Pancreas (tissue), 10 donors: ENCODE data around the gene PIK3AP1. TPM values are rescaled to one million over a fixed set of nuclear protein-coding genes. Genes with fewer than 3 reads are reported as not detected.
A peak's percentile ranks its signal among the peaks of the same experiment; 100 is the strongest.

Experiments
- ATAC-seq, 4 donors: fragments of 200-7000 bp; cut with Tn5 transposase; one replicate each; pipeline versions ENCODE4 v1.8.0 to v1.9.1; 2020; ENCODE audit warnings: mild to moderate bottlenecking in 4 of 4, moderate library complexity in 4 of 4
- DNase-seq, 6 donors: peaks; one replicate each; pipeline ENCODE4 v3.0.0-alpha.2; 2020
- FAIRE-seq: peaks from 2 replicates; lab custom pipeline; 2012; peaks lifted over from hg19 to GRCh38; lab: Jason Lieb, UNC
- H3K27ac ChIP-seq, 4 donors: fragments of 200-600 bp; sonication (generic); 1 replicate in 3 of 4; 2 replicates in 1 of 4; pipeline versions ENCODE4 v1.5.0 to v1.8.0; 2020
- H3K27me3 ChIP-seq, 4 donors: fragments of 200-600 bp; one replicate each; pipeline ENCODE4 v1.8.0; 2021
- H3K36me3 ChIP-seq, 3 donors: fragments of 200-600 bp; sonication (generic) in 1 of 3; one replicate each; pipeline versions ENCODE4 v1.5.0 to v1.8.0; 2020 to 2021
- H3K4me1 ChIP-seq, 3 donors: fragments of 200-600 bp; one replicate each; pipeline ENCODE4 v1.8.0; 2021
- H3K4me3 ChIP-seq, 4 donors: fragments of 200-600 bp; sonication (generic) in 2 of 4; one replicate each; pipeline versions ENCODE4 v1.5.0 to v1.8.0; 2020 to 2021
- H3K9me3 ChIP-seq, 4 donors: fragments of 200-600 bp; one replicate each; pipeline ENCODE4 v1.8.0; 2021
- WGBS, 2 donors: extraction: QIAGEN DNeasy Blood & Tissue Kit; methylation state at CpG; one replicate each; pipeline ENCODE4 v1.1.7; 2013; 5-methylcytosine and 5-hydroxymethylcytosine counted together
- intact Hi-C, 3 donors: fragments of 100-400 bp; cut with DNase I; formaldehyde crosslinking; loops; one replicate each; pipeline versions ENCODE4 v1.11.1 to v1.14.2; 2022
- polyA plus RNA-seq, 2 donors: library from polyadenylated mRNA; stranded (reverse); fragments of 200-250 nt; gene quantifications; one replicate each; pipeline ENCODE4 v1.2.3, GENCODE V29; 2013
- total RNA-seq, 6 donors: library from RNA; stranded (reverse); fragmentation: NEBNext Ultra II Directional in 4 of 6; extraction: Animal tissue kit (Norgen Biotek cat#: 25700) in 4 of 6; gene quantifications; one replicate each; pipeline versions ENCODE4 v1.2.1 to v1.2.4, GENCODE V29; 2021 to 2023
- TF ChIP-seq, protein P1 (sequence below), 4 donors: fragments of 200-600 bp; sonication (generic) in 3 of 4; IDR thresholded peaks; one replicate each; pipeline versions ENCODE4 v1.5.0 to v1.8.0; 2021; ENCODE audit warnings: antibody characterized with exemption in 4 of 4
- donor health status: healthy with polysubstance abuse.
- donor health status: DM: no; HTN: no; CAD: no; lungs with moderate emphysema.
- donor health status: DM: no; HTN: no; CAD: no.
- donor health status: control.
- donor health status: control.
- donor health status: Bipolar disorder and iron deficiency.
- donor health status: DM: yes; HTN: yes; CAD: no.
- donor health status: DM: no; HTN: no; CAD: no.
- donor health status: DM: no; HTN: no; CAD: no.
- donor health status: DM: yes; HTN: yes; CAD: no.

PIK3AP1 gene
- total and polyA plus RNA-seq, 8 donors = 15.0 to 71.0 (median 28.2) TPM

DNA sequence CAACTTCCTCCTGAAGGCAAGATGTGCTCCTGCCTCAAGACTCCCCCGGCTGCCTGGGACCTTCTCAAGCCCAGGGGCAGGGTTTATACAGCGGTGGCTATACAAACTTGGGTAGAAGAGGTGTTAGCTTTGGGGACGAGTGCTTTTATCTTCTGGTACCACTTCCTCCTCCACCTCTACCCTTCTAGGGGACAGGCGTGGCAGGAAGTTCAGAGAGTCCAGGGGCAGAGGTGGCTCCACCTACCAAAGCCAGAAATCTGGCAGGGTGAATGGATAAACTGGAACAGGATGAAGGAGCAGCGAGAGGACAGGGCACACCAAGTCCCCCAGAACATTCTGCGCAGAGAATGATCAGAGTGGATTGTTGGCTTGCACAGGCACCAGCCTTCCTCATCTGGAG is 109.5 kb downstream of the PIK3AP1 start:
- no peak for DNase-seq
- Histone ChIP-seq H3K9me3 (no peaks in the 10 kb centered on the region), H3K4me1 (no peaks in the 10 kb centered on the region), H3K36me3 (peaks cover 0 to 30% (median 0%) of the 10 kb centered on the region in 3 donors), H3K4me3 (no peak overlapping the region), H3K27ac (no peak overlapping the region), H3K27me3 (no peaks in the 10 kb centered on the region)
- TF ChIP-seq, protein P1, sequence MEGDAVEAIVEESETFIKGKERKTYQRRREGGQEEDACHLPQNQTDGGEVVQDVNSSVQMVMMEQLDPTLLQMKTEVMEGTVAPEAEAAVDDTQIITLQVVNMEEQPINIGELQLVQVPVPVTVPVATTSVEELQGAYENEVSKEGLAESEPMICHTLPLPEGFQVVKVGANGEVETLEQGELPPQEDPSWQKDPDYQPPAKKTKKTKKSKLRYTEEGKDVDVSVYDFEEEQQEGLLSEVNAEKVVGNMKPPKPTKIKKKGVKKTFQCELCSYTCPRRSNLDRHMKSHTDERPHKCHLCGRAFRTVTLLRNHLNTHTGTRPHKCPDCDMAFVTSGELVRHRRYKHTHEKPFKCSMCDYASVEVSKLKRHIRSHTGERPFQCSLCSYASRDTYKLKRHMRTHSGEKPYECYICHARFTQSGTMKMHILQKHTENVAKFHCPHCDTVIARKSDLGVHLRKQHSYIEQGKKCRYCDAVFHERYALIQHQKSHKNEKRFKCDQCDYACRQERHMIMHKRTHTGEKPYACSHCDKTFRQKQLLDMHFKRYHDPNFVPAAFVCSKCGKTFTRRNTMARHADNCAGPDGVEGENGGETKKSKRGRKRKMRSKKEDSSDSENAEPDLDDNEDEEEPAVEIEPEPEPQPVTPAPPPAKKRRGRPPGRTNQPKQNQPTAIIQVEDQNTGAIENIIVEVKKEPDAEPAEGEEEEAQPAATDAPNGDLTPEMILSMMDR (IDR thresholded peaks at IDR 0.05) = no peak
- 85 to 90% methylated on average over 6 of the region's 6 CpGs for WGBS, 2 donors
- peak in 1 of 4 donors; percentile 51 for ATAC-seq
- intact Hi-C loops = no loop called here
- FAIRE-seq = no peak

GRCh38 chr10:96609510-96609909 is 110.8 kb downstream of the PIK3AP1 start:
- FAIRE-seq (no peak), DNase-seq (no peak), ATAC-seq (no peak)
- no peak overlapping the region for H3K27ac ChIP-seq
- TF ChIP-seq, protein P1 (IDR thresholded peaks at IDR 0.05) = no peak
- intact Hi-C loops = no loop called here
- H3K36me3 ChIP-seq = peaks cover 0 to 24% (median 0%) of the 10 kb centered on the region in 3 donors
- no peaks in the 10 kb centered on the region for H3K27me3 ChIP-seq
- WGBS, 2 donors = 89 to 94% methylated on average over 7 of the region's 7 CpGs
- no peaks in the 10 kb centered on the region for H3K9me3 ChIP-seq
- no peak overlapping the region for H3K4me3 ChIP-seq
- H3K4me1 ChIP-seq = no peaks in the 10 kb centered on the region

DNA sequence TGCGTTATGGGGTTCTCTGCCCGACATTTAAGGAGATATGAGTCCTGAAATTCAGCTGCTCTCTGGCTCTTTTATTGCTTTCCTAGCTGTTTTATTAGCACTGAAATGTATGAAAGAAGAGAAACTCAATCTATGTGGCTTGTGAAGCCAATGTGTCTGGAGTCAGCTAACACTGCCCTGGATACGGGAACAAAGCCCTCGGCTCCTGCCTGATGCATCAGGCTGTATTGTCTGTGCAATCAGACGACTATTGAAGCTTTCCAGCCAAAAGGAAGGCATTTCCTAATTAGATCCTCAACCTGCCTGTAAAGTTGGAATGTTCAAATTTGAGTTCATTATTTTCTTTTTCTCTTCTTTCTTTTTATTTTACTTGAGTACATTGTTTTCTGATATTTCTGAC is 111.5 kb downstream of the PIK3AP1 start:
- Histone ChIP-seq H3K4me3 (no peak overlapping the region), H3K4me1 (no peaks in the 10 kb centered on the region), H3K27me3 (no peaks in the 10 kb centered on the region), H3K36me3 (peaks cover 0 to 17% (median 0%) of the 10 kb centered on the region in 3 donors), H3K9me3 (no peaks in the 10 kb centered on the region), H3K27ac (no peak overlapping the region)
- ATAC-seq (no peak), FAIRE-seq (no peak), DNase-seq (no peak)
- TF ChIP-seq, protein P1 (IDR thresholded peaks at IDR 0.05) = no peak
- intact Hi-C loops = no loop called here
- WGBS, 2 donors = 89 to 92% methylated on average over 5 of the region's 5 CpGs

GRCh38 chr10:96608262-96608661 is 112.1 kb downstream of the PIK3AP1 start:
- intact Hi-C loops = no loop called here
- no peak for DNase-seq
- Histone ChIP-seq H3K27ac (no peak overlapping the region), H3K4me3 (no peak overlapping the region), H3K27me3 (no peaks in the 10 kb centered on the region), H3K36me3 (peaks cover 0 to 14% (median 0%) of the 10 kb centered on the region in 3 donors), H3K9me3 (no peaks in the 10 kb centered on the region), H3K4me1 (no peaks in the 10 kb centered on the region)
- no peak for ATAC-seq
- no peak for FAIRE-seq
- WGBS, 2 donors = 78 to 96% methylated on average over 3 of the region's 3 CpGs
- TF ChIP-seq, protein P1 (IDR thresholded peaks at IDR 0.05) = no peak

- Histone ChIP-seq H3K27ac (no peak overlapping the region), H3K36me3 (peaks cover 0 to 14% (median 0%) of the 10 kb centered on the region in 3 donors), H3K9me3 (no peaks in the 10 kb centered on the region), H3K4me1 (no peaks in the 10 kb centered on the region), H3K4me3 (no peak overlapping the region), H3K27me3 (no peaks in the 10 kb centered on the region)
- TF ChIP-seq, protein P1 (IDR thresholded peaks at IDR 0.05) = no peak
- ATAC-seq = no peak
- WGBS, 2 donors = 93 to 100% methylated on average over 1 of the region's 1 CpG
- FAIRE-seq = no peak
- no peak for DNase-seq
- intact Hi-C loops = no loop called here
Measured at GRCh38 chr10:96606946-96607345, 113.4 kb downstream of the PIK3AP1 start.
